HEK293T (cell line): ENCODE data around the gene ADGRD1.

ENCODE experiments used
- ARNT ChIP-seq: fragments of 450-650 bp; IDR thresholded peaks from 2 replicates; pipeline ENCODE4 v1.6.1; 2017; ENCODE audit warnings: mild to moderate bottlenecking
- BHLHE40 ChIP-seq: fragments of 450-650 bp; IDR thresholded peaks from 2 replicates; pipeline ENCODE4 v1.6.1; 2016; ENCODE audit warnings: mild to moderate bottlenecking, moderate library complexity, borderline replicate concordance
- ELF4 ChIP-seq: fragments of 450-650 bp; IDR thresholded peaks from 2 replicates; pipeline ENCODE4 v1.6.1; 2017; ENCODE audit warnings: antibody characterized with exemption
- FOXK2 ChIP-seq: fragments of 450-650 bp; IDR thresholded peaks from 2 replicates; pipeline ENCODE4 v1.6.1; 2016; ENCODE audit warnings: mild to moderate bottlenecking
- FOXM1 ChIP-seq: fragments of 450-650 bp; IDR thresholded peaks from 2 replicates; pipeline ENCODE4 v1.6.1; 2017; ENCODE audit warnings: mild to moderate bottlenecking, borderline replicate concordance
- HDGF ChIP-seq: fragments of 450-650 bp; IDR thresholded peaks from 2 replicates; pipeline ENCODE4 v1.6.1; 2017; ENCODE audit warnings: antibody characterized with exemption, borderline replicate concordance
- L3MBTL2 ChIP-seq: fragments of 450-650 bp; conservative IDR thresholded peaks from 2 replicates; pipeline ENCODE4 v1.6.1; 2016; ENCODE audit warnings: mild to moderate bottlenecking
- LEF1 ChIP-seq: fragments of 450-650 bp; IDR thresholded peaks from 2 replicates; pipeline ENCODE4 v1.6.1; 2017; ENCODE audit warnings: mild to moderate bottlenecking, borderline replicate concordance
- NFRKB ChIP-seq: fragments of 450-650 bp; IDR thresholded peaks from 2 replicates; pipeline ENCODE4 v1.6.1; 2016; ENCODE audit warnings: mild to moderate bottlenecking, moderate library complexity
- SP1 ChIP-seq: fragments of 450-650 bp; IDR thresholded peaks from 2 replicates; pipeline ENCODE4 v1.6.1; 2017
- SUZ12 ChIP-seq: fragments of 450-650 bp; IDR thresholded peaks from 2 replicates; pipeline ENCODE4 v1.6.1; 2016; ENCODE audit warnings: mild to moderate bottlenecking
- TARDBP ChIP-seq: fragments of 450-650 bp; IDR thresholded peaks from 2 replicates; pipeline ENCODE4 v1.6.1; 2016
- ZNF384 ChIP-seq: fragments of 450-650 bp; IDR thresholded peaks from 2 replicates; pipeline ENCODE4 v1.6.1; 2016
- TF ChIP-seq, protein P1 (sequence below): fragments of 450-650 bp; IDR thresholded peaks from 2 replicates; pipeline ENCODE4 v1.6.1; 2016

DNA sequence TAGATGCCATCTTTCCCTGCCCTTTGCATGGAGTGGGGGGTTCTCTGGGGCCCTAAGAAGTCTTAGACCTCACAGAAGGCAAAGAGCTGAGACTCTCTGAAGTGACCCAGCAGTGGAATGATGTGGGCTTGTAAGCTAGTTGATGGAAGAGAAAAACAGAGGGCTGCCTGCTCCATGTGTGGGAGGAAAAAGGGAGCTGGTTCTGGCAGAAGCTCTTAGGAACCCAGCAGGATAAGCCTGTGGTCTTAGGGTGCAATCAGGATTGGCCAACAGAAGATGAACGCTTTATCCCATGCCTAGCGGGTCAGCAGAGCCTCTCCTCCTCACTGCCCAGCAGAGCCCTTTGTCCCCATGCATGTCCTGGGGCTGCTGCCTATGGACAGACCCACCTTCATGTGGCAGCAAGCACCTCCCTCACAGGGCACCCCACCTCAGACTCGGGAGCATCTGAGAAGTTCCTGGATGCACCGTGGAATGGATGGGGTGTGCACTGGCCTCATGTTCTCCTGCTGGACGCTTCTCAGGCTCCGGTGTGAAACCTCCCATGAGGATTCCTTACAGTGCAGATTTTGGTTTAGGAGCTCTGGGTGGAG, 152.7 kb downstream of the ADGRD1 start:
- TF ChIP-seq SUZ12: no peak
- TF ChIP-seq NFRKB: no peak
- TF ChIP-seq FOXM1: no peak
- TF ChIP-seq BHLHE40: no peak
- TF ChIP-seq ARNT: no peak
- no peak for TF ChIP-seq ZNF384
- TF ChIP-seq SP1: no peak
- TF ChIP-seq ELF4: no peak
- TF ChIP-seq TARDBP: no peak
- TF ChIP-seq, protein P1, sequence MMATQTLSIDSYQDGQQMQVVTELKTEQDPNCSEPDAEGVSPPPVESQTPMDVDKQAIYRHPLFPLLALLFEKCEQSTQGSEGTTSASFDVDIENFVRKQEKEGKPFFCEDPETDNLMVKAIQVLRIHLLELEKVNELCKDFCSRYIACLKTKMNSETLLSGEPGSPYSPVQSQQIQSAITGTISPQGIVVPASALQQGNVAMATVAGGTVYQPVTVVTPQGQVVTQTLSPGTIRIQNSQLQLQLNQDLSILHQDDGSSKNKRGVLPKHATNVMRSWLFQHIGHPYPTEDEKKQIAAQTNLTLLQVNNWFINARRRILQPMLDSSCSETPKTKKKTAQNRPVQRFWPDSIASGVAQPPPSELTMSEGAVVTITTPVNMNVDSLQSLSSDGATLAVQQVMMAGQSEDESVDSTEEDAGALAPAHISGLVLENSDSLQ: no peak
- TF ChIP-seq HDGF: no peak
- TF ChIP-seq FOXK2: no peak
- no peak for TF ChIP-seq L3MBTL2
- no peak for TF ChIP-seq LEF1
